Inflammatory macrophage treated with lipopolysaccharide for 4 hours (primary cell): Measurements from ENCODE around the gene HS2ST1.
"Not testable (repeated sequence)": the region's sequence is repeated elsewhere in the genome, so short reads cannot be mapped to it uniquely, and the experiment has no call there.

Source experiments
- DNase-seq: peaks from one replicate; pipeline ENCODE4 v3.0.0-alpha.2; 2020

Gene HS2ST1

DNA sequence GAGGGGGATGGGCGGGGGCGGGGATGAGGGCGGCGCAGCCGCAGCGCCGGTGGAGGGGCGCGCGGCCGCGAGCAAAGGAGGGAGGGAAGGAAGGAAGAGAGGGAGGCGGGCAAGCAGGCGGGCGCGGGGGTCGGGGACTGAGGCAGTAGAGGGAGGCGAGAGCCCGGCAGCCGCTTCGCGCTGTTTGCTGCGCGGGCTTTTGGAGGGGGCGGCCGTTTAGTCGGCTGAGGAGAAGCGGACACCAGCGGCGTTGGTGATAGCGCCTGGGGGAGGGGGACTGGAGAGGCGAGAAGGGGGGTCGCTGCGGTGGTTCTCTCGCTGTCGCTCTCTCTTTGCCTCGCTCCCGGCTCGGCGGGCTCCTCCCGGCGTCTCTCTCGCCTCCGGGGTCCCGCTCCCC is at the start of gene HS2ST1:
Gene HS2ST1, plus strand, starts transcription at position 35 of the 397 bp plus-strand sequence.
- DNase-seq, result no peak

- peak; percentile 38 for DNase-seq
Observed at GRCh38 chr1:86865973-86866637, 48.3 kb upstream of the HS2ST1 start.

GRCh38 chr1:86866665-86867064 is 47.8 kb upstream of the HS2ST1 start:
- DNase-seq, result peak; percentile 67

DNA sequence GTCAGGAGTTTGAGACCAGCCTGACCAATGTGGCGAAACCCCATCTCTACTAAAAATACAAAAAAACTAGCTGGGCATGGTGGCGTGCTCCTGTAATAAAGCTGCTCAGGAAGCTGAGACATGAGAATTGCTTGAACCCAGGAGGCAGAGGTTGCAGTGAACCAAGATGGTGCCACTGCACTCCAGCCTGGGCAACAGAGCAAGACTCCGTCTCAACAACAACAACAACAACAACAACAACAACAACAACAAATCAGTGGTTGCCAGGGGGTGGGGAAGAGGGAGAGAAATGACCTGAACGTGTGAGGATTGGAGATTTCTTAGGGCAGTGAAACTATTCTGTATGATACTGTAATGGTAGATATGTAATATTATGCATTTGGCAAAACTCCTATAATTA is 47.2 kb upstream of the HS2ST1 start:
- DNase-seq, result not testable (repeated sequence)

DNA sequence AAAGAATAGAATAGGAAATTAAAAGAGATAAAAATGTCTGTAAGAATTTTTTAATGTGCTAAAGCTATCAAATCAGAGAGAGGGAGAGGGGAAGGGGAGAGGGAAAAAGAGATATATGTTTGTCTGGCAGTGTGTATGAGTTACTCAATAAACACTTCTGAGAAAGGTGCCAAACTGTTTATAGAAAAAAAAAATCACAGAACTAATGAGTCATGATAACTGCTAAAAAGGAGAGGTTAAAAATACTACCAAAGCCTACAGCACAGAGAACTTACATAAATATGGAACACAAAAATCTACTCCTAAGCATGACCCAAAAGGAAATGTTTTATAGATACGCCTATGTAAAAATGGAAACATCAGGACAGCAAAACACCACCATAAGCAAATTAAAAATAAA is 46.0 kb upstream of the HS2ST1 start:
- no peak for DNase-seq

GRCh38 chr1:86871001-86871400 is 43.4 kb upstream of the HS2ST1 start:
- no peak for DNase-seq

GRCh38 chr1:86872086-86872485 is 42.3 kb upstream of the HS2ST1 start:
- no peak for DNase-seq

GRCh38 chr1:86875722-86876121 is 38.7 kb upstream of the HS2ST1 start:
- no peak for DNase-seq

- DNase-seq, result peak; percentile 19
Observed at GRCh38 chr1:86887479-86888162, 26.8 kb upstream of the HS2ST1 start.

DNA sequence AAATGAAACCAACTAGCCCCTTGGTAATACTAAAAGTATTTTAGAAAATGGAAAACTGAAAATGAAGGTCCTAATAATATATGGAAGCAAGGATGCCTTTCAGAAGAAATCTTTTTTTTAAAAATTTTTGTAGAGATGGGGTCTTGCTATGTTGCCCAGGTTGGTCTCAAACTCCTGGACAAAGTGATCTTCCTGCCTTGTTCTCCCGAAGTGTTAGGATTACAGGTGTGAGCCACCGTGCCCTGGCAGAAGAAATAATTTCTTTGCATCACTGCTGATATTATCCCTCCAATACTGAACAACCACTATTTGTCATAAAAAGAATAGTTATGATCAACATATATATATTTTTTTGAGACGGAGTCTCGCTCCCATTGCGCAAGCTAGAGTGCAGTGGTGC is 26.1 kb upstream of the HS2ST1 start:
- no peak for DNase-seq

DNA sequence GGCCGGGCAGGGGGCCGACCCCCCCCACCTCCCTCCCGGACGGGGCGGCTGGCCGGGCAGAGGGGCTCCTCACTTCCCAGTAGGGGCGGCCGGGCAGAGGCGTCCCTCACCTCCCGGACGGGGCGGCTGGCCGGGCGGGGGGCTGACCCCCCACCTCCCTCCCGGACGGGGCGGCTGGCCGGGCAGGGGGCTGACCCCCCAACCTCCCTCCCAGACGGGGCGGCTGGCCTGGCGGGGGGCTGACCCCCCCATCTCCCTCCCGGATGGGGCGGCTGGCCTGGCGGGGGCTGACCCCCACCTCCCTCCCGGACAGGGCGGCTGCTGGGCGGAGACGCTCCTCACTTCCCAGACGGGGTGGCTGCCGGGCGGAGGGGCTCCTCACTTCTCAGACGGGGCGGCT is 15.0 kb upstream of the HS2ST1 start:
- not testable (repeated sequence) for DNase-seq

DNA sequence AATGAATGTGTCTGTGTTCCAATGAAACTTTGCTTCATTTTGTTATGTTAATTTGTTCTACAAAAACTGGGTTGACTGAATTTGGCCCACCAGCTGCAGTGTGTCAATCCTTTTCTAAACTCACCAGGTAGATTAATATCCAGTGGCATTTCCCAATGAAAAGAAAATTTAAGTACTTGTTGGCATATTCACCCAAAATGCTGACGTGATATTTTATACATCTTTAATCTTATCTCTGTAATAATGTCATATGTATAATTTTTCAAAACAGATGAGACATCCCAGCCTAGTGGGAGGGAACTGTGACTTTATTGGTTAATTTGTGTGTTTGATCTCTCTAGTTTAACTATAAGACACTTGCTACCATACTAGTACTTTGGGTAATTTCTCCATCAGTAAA is 8.6 kb upstream of the HS2ST1 start:
- DNase-seq, result no peak

DNA sequence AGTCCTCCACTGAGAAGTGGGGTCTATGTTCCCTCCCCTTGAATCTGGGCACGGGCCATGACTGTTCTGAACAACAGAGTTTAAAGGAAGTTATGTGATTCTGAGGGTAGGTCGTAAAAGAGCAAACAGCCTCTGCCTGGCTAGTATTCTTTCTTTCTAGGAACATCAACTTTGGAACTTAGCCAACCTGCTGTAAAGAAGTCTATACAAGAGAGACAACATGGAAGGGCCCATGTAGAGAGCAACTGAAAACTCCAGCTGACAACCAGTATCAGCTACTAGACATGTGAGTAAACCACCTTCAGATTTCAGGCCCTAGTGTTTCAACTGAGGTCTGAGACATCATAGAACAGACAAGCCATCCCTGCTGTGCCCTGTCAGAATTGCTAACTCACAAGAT is 8.0 kb upstream of the HS2ST1 start:
- no peak for DNase-seq

DNA sequence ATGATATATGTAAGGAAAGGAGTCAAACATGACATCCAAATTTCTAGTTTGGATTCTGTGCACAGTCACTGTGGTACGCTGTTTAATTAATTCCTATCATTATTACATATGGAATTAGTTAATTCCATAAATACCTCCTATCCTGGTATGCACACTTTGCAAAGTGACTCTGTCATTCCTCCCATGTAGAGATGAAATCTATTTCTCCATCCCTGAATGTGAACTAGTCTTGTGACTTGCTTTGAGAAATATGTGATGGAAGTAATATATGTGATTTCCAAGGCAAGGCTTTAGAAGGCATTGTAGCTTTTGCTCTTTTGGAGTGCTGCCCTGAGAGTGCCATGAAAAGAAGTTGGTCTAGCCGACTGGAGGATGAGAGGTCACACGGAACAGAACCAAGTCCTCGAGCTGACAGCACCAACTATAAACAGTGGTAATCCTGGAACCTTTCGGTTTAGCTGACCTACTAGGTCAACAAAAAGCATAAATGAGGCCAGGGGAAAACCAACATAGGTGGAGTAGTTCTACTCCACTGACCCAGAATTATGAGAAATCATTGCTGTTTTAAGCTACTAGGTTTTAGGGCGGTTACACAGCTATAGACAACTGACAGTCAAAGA is 2.0 kb upstream of the HS2ST1 start:
- DNase-seq, result no peak

GRCh38 chr1:86913399-86913895 is 988 bp upstream of the HS2ST1 start:
- DNase-seq, result peak; percentile 63

- DNase-seq, result peak; percentile 100
Observed at GRCh38 chr1:86913896-86914600, 387 bp upstream of the HS2ST1 start, which contains the start of gene SELENOF. SELENOF (minus strand) TSS chr1:86914126; CDS start chr1:86914111, 15 bp downstream.

DNA sequence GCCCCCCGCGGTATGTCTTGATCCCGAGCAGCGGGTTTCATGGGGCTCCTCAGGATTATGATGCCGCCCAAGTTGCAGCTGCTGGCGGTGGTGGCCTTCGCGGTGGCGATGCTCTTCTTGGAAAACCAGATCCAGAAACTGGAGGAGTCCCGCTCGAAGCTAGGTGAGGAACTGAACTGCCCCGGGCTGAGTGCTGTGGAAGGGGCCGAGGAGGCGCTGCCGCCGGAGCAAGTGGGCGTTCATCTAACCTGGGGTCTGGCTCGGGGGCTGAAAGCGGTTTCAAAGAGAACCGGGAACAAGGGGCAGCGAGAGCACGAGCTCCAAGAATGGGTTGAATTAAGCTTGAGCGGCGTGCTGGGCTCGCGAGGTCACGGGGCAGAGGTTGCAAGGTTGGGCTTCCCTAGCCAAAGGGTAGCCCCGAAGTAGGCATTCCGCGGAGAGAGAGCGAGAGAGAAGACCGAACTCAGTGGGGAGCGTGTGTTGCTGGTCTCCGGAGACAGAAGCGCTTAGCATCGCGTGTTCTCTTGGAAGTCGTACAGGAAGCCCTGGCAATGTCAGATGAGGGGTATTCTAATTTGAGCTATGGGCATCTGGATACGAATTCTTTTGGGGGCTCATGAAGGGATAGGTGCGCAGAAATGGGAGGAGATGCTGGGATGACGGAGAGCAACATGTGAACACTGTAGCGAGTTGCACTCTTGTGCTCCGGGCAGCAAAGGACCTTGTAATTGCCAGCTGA is 732 bp downstream of the HS2ST1 start:
- DNase-seq, result peak; percentile 56

- DNase-seq, result no peak
Observed at GRCh38 chr1:86915737-86916235, 1.4 kb downstream of the HS2ST1 start.

DNA sequence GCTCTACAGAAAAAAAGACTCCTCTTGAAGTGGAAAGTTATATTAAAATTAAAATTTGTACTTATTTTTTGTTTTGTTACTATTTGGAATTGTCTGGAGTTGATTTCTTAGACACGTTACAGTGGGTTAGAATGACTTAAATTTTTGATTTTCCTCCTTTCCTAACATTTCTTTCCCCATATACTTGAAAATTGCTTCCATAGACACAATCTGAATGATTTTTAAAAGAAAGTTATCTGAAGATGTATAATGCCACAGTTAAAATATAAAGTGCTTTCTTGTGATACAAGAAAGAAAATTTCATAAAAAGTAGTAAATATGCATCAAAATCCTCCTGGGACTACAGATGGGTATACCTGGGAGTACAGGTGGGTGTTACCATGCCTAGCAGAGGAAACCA is 2.3 kb downstream of the HS2ST1 start:
- DNase-seq, result no peak

- no peak for DNase-seq
Observed at GRCh38 chr1:86922445-86922844, 8.0 kb downstream of the HS2ST1 start.

GRCh38 chr1:86924324-86924960 is 10.0 kb downstream of the HS2ST1 start:
- no peak for DNase-seq

GRCh38 chr1:86925742-86926141 is 11.3 kb downstream of the HS2ST1 start:
- no peak for DNase-seq
